CD14-positive monocyte (primary cell): ENCODE results near the gene FAM20C. TPM values are rescaled to one million over a fixed set of nuclear protein-coding genes. Genes with fewer than 3 reads are reported as not detected.

Source experiments
- DNase-seq, 3 donors: peaks; one replicate each; pipeline ENCODE4 v3.0.0-alpha.2; 2011 to 2022
- H2AFZ ChIP-seq: 2 replicates; pipeline ENCODE4 v1.6.0; 2012; ENCODE audit warnings: mild to moderate bottlenecking, low read depth, low read length, inconsistent platforms; ENCODE audit not compliant: insufficient read depth, poor library complexity, severe bottlenecking
- H3K27ac ChIP-seq, 2 donors: 1 replicate in 1 of 2; 2 replicates in 1 of 2; pipeline ENCODE4 v1.5.1; 2012 to 2013; ENCODE audit warnings: low read length in 2 of 2, control low read depth in 1 of 2, inconsistent platforms in 1 of 2, low read depth in 1 of 2, mild to moderate bottlenecking in 1 of 2
- H3K27me3 ChIP-seq, 2 donors: one replicate each; pipeline versions ENCODE4 v1.6.0 to v1.6.1; 2011 to 2013; ENCODE audit warnings: low read length in 2 of 2; ENCODE audit not compliant: control insufficient read depth in 2 of 2, insufficient read depth in 2 of 2
- H3K36me3 ChIP-seq, 2 donors: replicated peaks in 1 of 2; 1 replicate in 1 of 2; 2 replicates in 1 of 2; pipeline versions ENCODE4 v1.5.1 to v1.6.1; 2012 to 2013; ENCODE audit warnings: low read length in 2 of 2, control low read depth in 1 of 2, inconsistent platforms in 1 of 2, mild to moderate bottlenecking in 1 of 2; ENCODE audit not compliant: insufficient read depth in 2 of 2, control insufficient read depth in 1 of 2
- H3K4me1 ChIP-seq, 2 donors: 1 replicate in 1 of 2; 2 replicates in 1 of 2; pipeline versions ENCODE4 v1.5.1 to v1.6.1; 2012 to 2013; ENCODE audit warnings: low read length in 2 of 2, control low read depth in 1 of 2, inconsistent platforms in 1 of 2, mild to moderate bottlenecking in 1 of 2, moderate library complexity in 1 of 2; ENCODE audit not compliant: insufficient read depth in 2 of 2, control insufficient read depth in 1 of 2
- H3K4me2 ChIP-seq: replicated peaks from 2 replicates; pipeline ENCODE3; 2012; ENCODE audit warnings: low read length, moderate library complexity, mild to moderate bottlenecking; ENCODE audit not compliant: poor library complexity, severe bottlenecking; ENCODE audit errors: extremely low read depth
- H3K4me3 ChIP-seq, 3 experiments: fragments of 200-600 bp in 1 of 3; sonication (generic) in 1 of 3; replicated peaks in 1 of 3; 1 replicate in 2 of 3; 2 replicates in 1 of 3; pipeline ENCODE4 v1.5.1; 2011 to 2013; ENCODE audit warnings: low read length in 3 of 3, mild to moderate bottlenecking in 3 of 3, control low read depth in 2 of 3, low read depth in 2 of 3, inconsistent platforms in 1 of 3, moderate library complexity in 1 of 3
- H3K79me2 ChIP-seq: 2 replicates; pipeline ENCODE4 v1.6.0; 2012; ENCODE audit warnings: mild to moderate bottlenecking, control low read depth, inconsistent platforms, low read length, moderate library complexity; ENCODE audit not compliant: insufficient read depth
- H3K9ac ChIP-seq: 2 replicates; pipeline ENCODE4 v1.6.0; 2017; ENCODE audit warnings: low read length, mild to moderate bottlenecking; ENCODE audit not compliant: insufficient read depth, poor library complexity, severe bottlenecking
- H3K9me3 ChIP-seq, 2 donors: replicated peaks in 1 of 2; 1 replicate in 1 of 2; 2 replicates in 1 of 2; pipeline versions ENCODE4 v1.5.1 to v1.6.1; 2012 to 2013; ENCODE audit warnings: low read length in 2 of 2, control low read depth in 1 of 2; ENCODE audit not compliant: control insufficient read depth in 1 of 2, insufficient read depth in 1 of 2
- H4K20me1 ChIP-seq: 2 replicates; pipeline ENCODE4 v1.6.0; 2012; ENCODE audit warnings: mild to moderate bottlenecking, low read length, control low read depth, moderate library complexity; ENCODE audit not compliant: insufficient read depth
- H3K27ac Mint-ChIP-seq, 7 donors: one replicate each; pipeline ENCODE4 v1.8.0; 2020; ENCODE audit warnings: mild to moderate bottlenecking in 7 of 7, mixed read lengths in 7 of 7, moderate library complexity in 6 of 7, inconsistent platforms in 2 of 7
- H3K27me3 Mint-ChIP-seq, 3 donors: one replicate each; pipeline ENCODE4 v1.8.0; 2021 to 2022; ENCODE audit warnings: low read depth in 3 of 3, mild to moderate bottlenecking in 3 of 3, mixed read lengths in 3 of 3, moderate library complexity in 3 of 3, inconsistent platforms in 1 of 3
- H3K36me3 Mint-ChIP-seq, 2 donors: one replicate each; pipeline ENCODE4 v1.8.0; 2020; ENCODE audit warnings: mixed read lengths in 2 of 2, inconsistent platforms in 1 of 2, mild to moderate bottlenecking in 1 of 2
- H3K4me1 Mint-ChIP-seq: one replicate; pipeline ENCODE4 v1.8.0; 2020; ENCODE audit warnings: mild to moderate bottlenecking, mixed read lengths
- H3K4me3 Mint-ChIP-seq, 2 donors: one replicate each; pipeline ENCODE4 v1.8.0; 2020; ENCODE audit warnings: mild to moderate bottlenecking in 2 of 2, mixed read lengths in 2 of 2, moderate library complexity in 1 of 2
- H3K9me3 Mint-ChIP-seq, 7 donors: one replicate each; pipeline ENCODE4 v1.8.0; 2020 to 2022; ENCODE audit warnings: mixed read lengths in 7 of 7, mild to moderate bottlenecking in 6 of 7, moderate library complexity in 6 of 7, inconsistent platforms in 2 of 7
- WGBS: methylation state at CpG from one replicate; pipeline ENCODE4 v1.1.5; 2013; ENCODE audit warnings: missing lambda C conversion rate; ENCODE audit not compliant: insufficient coverage; 5-methylcytosine and 5-hydroxymethylcytosine counted together
- intact Hi-C, 2 donors: fragments of 100-400 bp; cut with micrococcal nuclease; formaldehyde crosslinking; loops; one replicate each; pipeline versions ENCODE4 v1.15.0 to v1.15.1; 2023
- polyA plus RNA-seq, 3 donors: library from polyadenylated mRNA; depleted of rRNA in 1 of 3; unstranded in 2 of 3; stranded (reverse) in 1 of 3; fragments of 300-500 nt in 2 of 3; fragments of >200 nt in 1 of 3; fragmentation: Illumina TruSeq in 2 of 3; gene quantifications; 1 replicate in 2 of 3; 2 replicates in 1 of 3; pipeline ENCODE4 v1.2.3, GENCODE V29; 2012 to 2021
- TF ChIP-seq, protein P1 (sequence below): fragments of 200-600 bp; IDR thresholded peaks from one replicate; pipeline ENCODE4 v1.8.0; 2022; ENCODE audit warnings: antibody characterized with exemption, mild to moderate bottlenecking

Gene FAM20C
- polyA plus RNA-seq, 3 donors: 1.2 to 32.2 (median 1.5) TPM

DNA sequence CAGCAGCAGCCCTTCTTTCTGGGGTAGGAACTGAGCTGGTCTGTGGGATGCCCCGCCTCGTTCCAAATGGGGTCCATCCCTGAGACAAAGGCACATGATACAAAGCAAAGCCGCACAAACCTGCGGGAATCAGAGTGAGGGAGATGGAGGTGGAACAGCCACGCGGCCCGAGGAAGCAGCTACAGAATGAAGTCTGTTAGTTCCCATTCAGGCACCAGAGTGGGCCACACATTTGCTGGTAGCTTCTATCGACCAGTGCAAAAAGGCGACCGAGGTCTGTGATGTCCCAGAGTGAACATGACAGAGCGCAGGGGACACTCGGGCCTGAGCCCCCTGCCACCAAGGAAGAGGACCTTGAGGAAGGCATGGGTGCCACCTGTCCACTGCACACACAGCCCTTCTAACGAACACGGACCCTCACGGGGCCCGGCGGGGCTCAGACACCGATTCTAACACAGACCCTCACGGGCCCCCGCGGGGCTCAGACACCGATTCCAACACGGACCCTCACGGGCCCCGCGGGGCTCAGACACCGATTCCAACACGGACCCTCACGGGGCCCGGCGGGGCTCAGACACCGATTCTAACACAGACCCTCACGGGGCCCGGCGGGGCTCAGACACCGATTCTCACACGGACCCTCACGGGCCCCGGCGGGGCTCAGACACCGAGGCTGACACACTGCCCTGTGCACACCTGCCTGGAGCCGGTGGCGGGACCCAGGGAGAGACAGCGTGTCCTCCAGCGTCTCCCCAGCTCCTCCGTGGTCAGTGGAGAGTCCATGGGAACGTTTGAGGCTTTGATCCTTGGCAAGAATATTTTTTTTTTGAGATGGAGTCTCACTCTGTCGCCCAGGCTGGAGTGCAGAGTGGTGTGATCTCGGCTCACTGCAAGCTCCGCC, 32.8 kb upstream of the FAM20C start:
- Mint-ChIP-seq H3K4me1 (peaks cover 18% of the 10 kb centered on the region), H3K27ac (peak overlapping the region in 1 of 7 donors; percentile 38), H3K27me3 (peaks cover 3 to 15% (median 3%) of the 10 kb centered on the region in 3 donors), H3K9me3 (peaks cover 0 to 9% (median 0%) of the 10 kb centered on the region in 7 donors), H3K4me3 (no peak overlapping the region), H3K36me3 (peaks cover 0 to 9% of the 10 kb centered on the region in 2 donors)
- H3K4me1 ChIP-seq: peaks cover 8% of the 10 kb centered on the region in 2 donors
- H3K4me2 ChIP-seq: no peak overlapping the region
- H4K20me1 ChIP-seq: no peaks in the 10 kb centered on the region
- DNase-seq: no peak
- TF ChIP-seq, protein P1, sequence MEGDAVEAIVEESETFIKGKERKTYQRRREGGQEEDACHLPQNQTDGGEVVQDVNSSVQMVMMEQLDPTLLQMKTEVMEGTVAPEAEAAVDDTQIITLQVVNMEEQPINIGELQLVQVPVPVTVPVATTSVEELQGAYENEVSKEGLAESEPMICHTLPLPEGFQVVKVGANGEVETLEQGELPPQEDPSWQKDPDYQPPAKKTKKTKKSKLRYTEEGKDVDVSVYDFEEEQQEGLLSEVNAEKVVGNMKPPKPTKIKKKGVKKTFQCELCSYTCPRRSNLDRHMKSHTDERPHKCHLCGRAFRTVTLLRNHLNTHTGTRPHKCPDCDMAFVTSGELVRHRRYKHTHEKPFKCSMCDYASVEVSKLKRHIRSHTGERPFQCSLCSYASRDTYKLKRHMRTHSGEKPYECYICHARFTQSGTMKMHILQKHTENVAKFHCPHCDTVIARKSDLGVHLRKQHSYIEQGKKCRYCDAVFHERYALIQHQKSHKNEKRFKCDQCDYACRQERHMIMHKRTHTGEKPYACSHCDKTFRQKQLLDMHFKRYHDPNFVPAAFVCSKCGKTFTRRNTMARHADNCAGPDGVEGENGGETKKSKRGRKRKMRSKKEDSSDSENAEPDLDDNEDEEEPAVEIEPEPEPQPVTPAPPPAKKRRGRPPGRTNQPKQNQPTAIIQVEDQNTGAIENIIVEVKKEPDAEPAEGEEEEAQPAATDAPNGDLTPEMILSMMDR: no peak
- no peak overlapping the region for H3K27ac ChIP-seq
- WGBS: 95% methylated on average over 45 of the region's 50 CpGs
- intact Hi-C loops: no loop called here
- H3K27me3 ChIP-seq: peaks cover 0 to 2% of the 10 kb centered on the region in 2 donors
- H3K4me3 ChIP-seq: no peak overlapping the region
- H3K79me2 ChIP-seq: no peaks in the 10 kb centered on the region
- no peak overlapping the region for H2AFZ ChIP-seq
- H3K36me3 ChIP-seq: peaks cover 0 to 5% of the 10 kb centered on the region in 2 donors
- peaks cover 0 to 5% of the 10 kb centered on the region in 2 donors for H3K9me3 ChIP-seq
- no peak overlapping the region for H3K9ac ChIP-seq

DNA sequence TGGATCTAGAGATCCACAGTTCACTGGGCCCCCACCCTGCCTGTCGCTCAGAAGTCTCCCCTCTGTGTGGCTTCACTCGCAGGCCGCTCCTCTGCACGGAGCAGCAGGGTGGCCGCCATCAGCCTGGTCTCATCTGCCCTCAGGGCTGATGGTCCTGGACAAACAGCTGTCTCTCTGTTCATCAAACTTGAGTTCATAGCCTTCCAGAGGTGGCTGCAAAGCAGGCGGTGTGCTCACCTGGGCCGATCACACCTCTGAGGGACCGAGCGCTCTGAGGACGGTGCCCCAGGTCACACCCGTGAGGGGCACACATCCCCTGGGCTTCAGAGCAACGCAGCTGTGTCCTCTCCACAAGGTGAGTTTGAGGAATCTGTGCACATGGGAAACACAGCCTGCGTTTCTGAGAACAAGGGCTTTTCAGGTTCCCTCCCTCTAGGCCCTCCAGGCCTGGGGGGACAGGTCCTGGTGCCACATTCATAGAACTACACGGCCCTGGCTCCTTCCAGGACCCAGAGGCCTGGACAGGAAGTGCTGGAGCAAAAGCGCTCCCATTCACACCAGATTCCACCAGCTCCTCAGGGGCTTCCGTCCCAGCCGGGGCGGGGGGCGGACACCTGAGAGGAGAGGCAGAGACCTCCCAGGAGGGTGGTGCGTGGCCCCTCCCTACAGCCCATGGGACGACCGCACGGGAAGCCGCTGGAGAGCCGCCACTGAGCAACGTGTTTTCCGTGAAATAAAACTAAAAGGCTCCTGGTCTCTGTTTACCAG, 31.2 kb upstream of the FAM20C start:
- Histone ChIP-seq H3K4me2 (no peak overlapping the region), H3K9ac (no peak overlapping the region), H3K27ac (no peak overlapping the region), H3K36me3 (no peaks in the 10 kb centered on the region), H3K27me3 (peaks cover 0 to 2% of the 10 kb centered on the region in 2 donors), H3K79me2 (no peaks in the 10 kb centered on the region), H3K4me1 (peaks cover 22 to 23% of the 10 kb centered on the region in 2 donors), H4K20me1 (no peaks in the 10 kb centered on the region), H3K4me3 (no peak overlapping the region), H3K9me3 (peaks cover 0 to 5% of the 10 kb centered on the region in 2 donors), H2AFZ (no peak overlapping the region)
- H3K4me1 Mint-ChIP-seq: peaks cover 27% of the 10 kb centered on the region
- no peak overlapping the region for H3K27ac Mint-ChIP-seq
- H3K36me3 Mint-ChIP-seq: peaks cover 0 to 5% of the 10 kb centered on the region in 2 donors
- intact Hi-C loops: no loop called here
- TF ChIP-seq, protein P1: no peak
- peak in 1 of 3 donors; percentile 0 for DNase-seq
- H3K9me3 Mint-ChIP-seq: peaks cover 0 to 9% (median 0%) of the 10 kb centered on the region in 7 donors
- H3K4me3 Mint-ChIP-seq: no peak overlapping the region
- 83% methylated on average over 16 of the region's 27 CpGs for WGBS
- peaks cover 3 to 15% (median 4%) of the 10 kb centered on the region in 3 donors for H3K27me3 Mint-ChIP-seq
